B cell (primary cell): ENCODE measurements around the gene UTS2B. TPM values are rescaled to one million over a fixed set of nuclear protein-coding genes. Genes with fewer than 3 reads are reported as not detected.
A peak's percentile ranks its signal among the peaks of the same experiment; 100 is the strongest.

Experiments
- ATAC-seq: fragments of 200-7000 bp; cut with Tn5 transposase; one replicate; pipeline ENCODE4 v1.10.0; 2021; ENCODE audit warnings: low read depth, mild to moderate bottlenecking, moderate number of reproducible peaks, moderate library complexity
- CTCF ChIA-PET: fragments of 350-600 bp; sonication (Branson Sonifier 250); formaldehyde crosslinking; loops from one replicate; lab custom pipeline; 2021; ENCODE audit warnings: antibody characterized with exemption, inconsistent platforms; lab: Charles Lee
- POLR2A ChIA-PET: fragments of 350-600 bp; sonication (Branson Sonifier 250); formaldehyde crosslinking; loops from one replicate; lab custom pipeline; 2021; ENCODE audit warnings: antibody characterized with exemption; lab: Charles Lee
- DNase-seq: peaks from one replicate; pipeline ENCODE4 v3.0.0; 2013
- H2AFZ ChIP-seq: 2 replicates; pipeline ENCODE4 v1.6.1; 2012; ENCODE audit warnings: mild to moderate bottlenecking, low read depth, low read length; ENCODE audit not compliant: insufficient read depth, poor library complexity, severe bottlenecking
- H3K27ac ChIP-seq, 2 donors: 1 replicate in 1 of 2; 2 replicates in 1 of 2; pipeline ENCODE4 v1.5.1; 2012 to 2013; ENCODE audit warnings: low read length in 2 of 2, mild to moderate bottlenecking in 2 of 2, moderate library complexity in 1 of 2
- H3K27me3 ChIP-seq, 4 experiments: fragments of 200-600 bp in 1 of 4; sonication (generic) in 1 of 4; replicated peaks in 1 of 4; 1 replicate in 2 of 4; 2 replicates in 2 of 4; pipeline versions ENCODE4 v1.6.1 to v1.7.0; 2013 to 2016; ENCODE audit warnings: low read length in 3 of 4, mild to moderate bottlenecking in 2 of 4, mixed read lengths in 1 of 4, moderate library complexity in 1 of 4; ENCODE audit not compliant: insufficient read depth in 4 of 4, control insufficient read depth in 3 of 4; ENCODE audit errors: control extremely low read depth in 1 of 4
- H3K36me3 ChIP-seq, 2 experiments: replicated peaks in 1 of 2; 1 replicate in 1 of 2; 2 replicates in 1 of 2; pipeline versions ENCODE4 v1.6.1 to v1.7.1; 2013; ENCODE audit warnings: low read length in 1 of 2; ENCODE audit not compliant: insufficient read depth in 2 of 2, control insufficient read depth in 1 of 2; ENCODE audit errors: control extremely low read depth in 1 of 2, extremely low read depth in 1 of 2
- H3K4me1 ChIP-seq, 2 donors: fragments of 200-600 bp in 1 of 2; sonication (generic) in 1 of 2; 1 replicate in 1 of 2; 2 replicates in 1 of 2; pipeline versions ENCODE4 v1.5.1 to v1.6.1; 2013 to 2017; ENCODE audit warnings: low read length in 2 of 2; ENCODE audit not compliant: control insufficient read depth in 2 of 2, insufficient read depth in 2 of 2
- H3K4me2 ChIP-seq: replicated peaks from 2 replicates; pipeline ENCODE3; 2012; ENCODE audit warnings: mild to moderate bottlenecking, low read depth, low read length; ENCODE audit not compliant: poor library complexity, severe bottlenecking
- H3K4me3 ChIP-seq, 5 experiments: fragments of 200-600 bp in 1 of 5; sonication (generic) in 1 of 5; 1 replicate in 3 of 5; 2 replicates in 2 of 5; pipeline versions ENCODE4 v1.5.1 to v1.7.0; 2011 to 2016; ENCODE audit warnings: low read length in 4 of 5, mild to moderate bottlenecking in 4 of 5, low read depth in 2 of 5, control low read depth in 1 of 5, moderate library complexity in 1 of 5; ENCODE audit not compliant: insufficient read depth in 1 of 5; ENCODE audit errors: control extremely low read depth in 1 of 5, extremely low read depth in 1 of 5
- H3K79me2 ChIP-seq: fragments of 200-600 bp; sonication (generic); one replicate; pipeline ENCODE4 v1.6.0; 2016; ENCODE audit warnings: low read length; ENCODE audit not compliant: control insufficient read depth, insufficient read depth
- H3K9ac ChIP-seq: fragments of 200-600 bp; sonication (generic); 2 replicates; pipeline ENCODE4 v1.6.1; 2017; ENCODE audit warnings: mild to moderate bottlenecking, low read length, moderate library complexity
- H3K9me3 ChIP-seq, 3 donors: one replicate each; pipeline versions ENCODE4 v1.6.1 to v1.7.1; 2013; ENCODE audit warnings: low read length in 2 of 3; ENCODE audit not compliant: control insufficient read depth in 2 of 3, insufficient read depth in 1 of 3; ENCODE audit errors: control extremely low read depth in 1 of 3
- H4K20me1 ChIP-seq: 2 replicates; pipeline ENCODE4 v1.6.0; 2012; ENCODE audit warnings: mild to moderate bottlenecking, low read length; ENCODE audit not compliant: insufficient read depth, control insufficient read depth, poor library complexity, severe bottlenecking
- H3K27ac Mint-ChIP-seq: one replicate; pipeline ENCODE4 v1.8.0; 2021; ENCODE audit warnings: mixed read lengths
- H3K27me3 Mint-ChIP-seq: one replicate; pipeline ENCODE4 v1.8.0; 2021; ENCODE audit warnings: mixed read lengths
- H3K4me1 Mint-ChIP-seq: one replicate; pipeline ENCODE4 v1.8.0; 2021; ENCODE audit warnings: mixed read lengths
- H3K4me3 Mint-ChIP-seq: one replicate; pipeline ENCODE4 v1.8.0; 2021; ENCODE audit warnings: mixed read lengths
- H3K9me3 Mint-ChIP-seq: one replicate; pipeline ENCODE4 v1.8.0; 2022; ENCODE audit warnings: mixed read lengths; ENCODE audit not compliant: insufficient read depth
- CTCF ChIP-seq: fragments of 200-600 bp; IDR thresholded peaks from one replicate; pipeline ENCODE4 v1.8.0; 2022; ENCODE audit warnings: antibody characterized with exemption, mild to moderate bottlenecking
- EZH2 ChIP-seq: IDR thresholded peaks from 2 replicates; pipeline ENCODE4 v1.6.1; 2012; ENCODE audit warnings: borderline replicate concordance, low read depth, mild to moderate bottlenecking, moderate library complexity, low read length; ENCODE audit not compliant: insufficient read depth, poor library complexity, severe bottlenecking
- WGBS: methylation state at CpG from one replicate; pipeline ENCODE4 v1.1.5; 2013; ENCODE audit warnings: missing lambda C conversion rate; ENCODE audit not compliant: insufficient coverage; 5-methylcytosine and 5-hydroxymethylcytosine counted together
- intact Hi-C: fragments of 100-400 bp; cut with micrococcal nuclease; formaldehyde crosslinking; loops from one replicate; pipeline ENCODE4 v1.10.0; 2022
- polyA plus RNA-seq: library from polyadenylated mRNA; depleted of rRNA; stranded (reverse); fragments of >200 nt; gene quantifications from 2 replicates; pipeline ENCODE4 v1.2.3, GENCODE V29; 2012
- total RNA-seq, 2 donors: library from RNA; stranded (reverse); fragments of 120-200 nt in 1 of 2; gene quantifications; 1 replicate in 1 of 2; 2 replicates in 1 of 2; pipeline versions ENCODE4 v1.2.3 to v1.2.4, GENCODE V29; 2013 to 2022

UTS2B gene
- total and polyA plus RNA-seq, 2 donors (not counting 1 experiment from before 2014, with no cell fraction given), result 1.8 to 2.0 TPM

- Histone ChIP-seq H3K27ac (no peak overlapping the region), H3K27me3 (no peaks in the 10 kb centered on the region), H3K4me1 (peaks cover 33 to 48% of the 10 kb centered on the region in 2 donors), H3K9ac (no peak overlapping the region), H3K36me3 (peaks cover 0 to 5% of the 10 kb centered on the region in 2 experiments), H3K79me2 (peaks cover 100% of the 10 kb centered on the region), H3K4me2 (no peak overlapping the region), H2AFZ (no peak overlapping the region), H4K20me1 (peaks cover 19% of the 10 kb centered on the region), H3K4me3 (no peak overlapping the region), H3K9me3 (no peaks in the 10 kb centered on the region)
- WGBS, result no CpG with 5 or more reads among the region's 3 CpGs
- intact Hi-C loops, result no loop called here
- no peaks in the 10 kb centered on the region for H3K9me3 Mint-ChIP-seq
- H3K4me3 Mint-ChIP-seq, result no peak overlapping the region
- POLR2A ChIA-PET, result no interaction called here
- no peak for DNase-seq
- TF ChIP-seq CTCF (no peak), EZH2 (no peak)
- no peak overlapping the region for H3K27ac Mint-ChIP-seq
- CTCF ChIA-PET, result no interaction called here
- ATAC-seq, result no peak
- peaks cover 65% of the 10 kb centered on the region for H3K4me1 Mint-ChIP-seq
- H3K27me3 Mint-ChIP-seq, result no peaks in the 10 kb centered on the region
These were observed 16.9 kb upstream of the UTS2B start for GRCh38 chr3:191347228-191347627.

GRCh38 chr3:191345334-191345733 is 15.0 kb upstream of the UTS2B start:
- WGBS, result no CpG with 5 or more reads among the region's 5 CpGs
- POLR2A ChIA-PET, result no interaction called here

More at GRCh38 chr3:191345334-191345733, 15.0 kb upstream of the UTS2B start:
- Histone ChIP-seq H3K27ac (no peak overlapping the region), H3K4me3 (no peak overlapping the region), H3K36me3 (peaks cover 3 to 5% of the 10 kb centered on the region in 2 experiments), H3K79me2 (peaks cover 100% of the 10 kb centered on the region), H3K4me2 (peak overlapping the region; percentile 13), H3K4me1 (peaks cover 29 to 60% of the 10 kb centered on the region in 2 donors), H3K9ac (no peak overlapping the region), H3K27me3 (no peaks in the 10 kb centered on the region), H4K20me1 (peaks cover 28% of the 10 kb centered on the region), H2AFZ (no peak overlapping the region), H3K9me3 (no peaks in the 10 kb centered on the region)
- no peaks in the 10 kb centered on the region for H3K9me3 Mint-ChIP-seq
- DNase-seq (no peak), ATAC-seq (no peak)
- intact Hi-C loops, result no loop called here
- H3K4me1 Mint-ChIP-seq, result peaks cover 80% of the 10 kb centered on the region
- CTCF ChIA-PET, result interaction anchor here (1.0 to 1.2 kb wide), 2 partner anchors 12 to 14 kb away, joined by 3 read pairs; no protein-coding TSS in a partner anchor
- no peaks in the 10 kb centered on the region for H3K27me3 Mint-ChIP-seq
- TF ChIP-seq CTCF (no peak), EZH2 (no peak)
- H3K27ac Mint-ChIP-seq, result peak overlapping the region; percentile 7
- H3K4me3 Mint-ChIP-seq, result peak overlapping the region; percentile 17
